GOT3 (cell line): ENCODE results near the gene CUEDC1.

ENCODE experiments used
- DNase-seq: peaks from one replicate; lab custom pipeline; 2025; ENCODE audit warnings: mixed read lengths; lab: John Stamatoyannopoulos, UW

The CUEDC1 gene

GRCh38 chr17:57957886-57958285 is 2.7 kb upstream of the CUEDC1 start:
- no peak for DNase-seq

- DNase-seq, result no peak
Measured at GRCh38 chr17:57957120-57957850, 2.1 kb upstream of the CUEDC1 start.

- no peak for DNase-seq
Measured at GRCh38 chr17:57956291-57957119, 1.3 kb upstream of the CUEDC1 start.

GRCh38 chr17:57954397-57955182 is 622 bp downstream of the CUEDC1 start:
- no peak for DNase-seq

- DNase-seq, result no peak
Measured at GRCh38 chr17:57953705-57954396, 1.4 kb downstream of the CUEDC1 start.

- no peak for DNase-seq
Measured at GRCh38 chr17:57953219-57953618, 2.0 kb downstream of the CUEDC1 start.

GRCh38 chr17:57949649-57950048 is 5.6 kb downstream of the CUEDC1 start:
- DNase-seq, result no peak

GRCh38 chr17:57948555-57949420 is 6.4 kb downstream of the CUEDC1 start:
- DNase-seq, result no peak

GRCh38 chr17:57948169-57948554 is 7.0 kb downstream of the CUEDC1 start:
- no peak for DNase-seq

GRCh38 chr17:57947369-57947768 is 7.8 kb downstream of the CUEDC1 start:
- no peak for DNase-seq

- DNase-seq, result no peak
Measured at GRCh38 chr17:57946798-57947358, 8.3 kb downstream of the CUEDC1 start.

- no peak for DNase-seq
Measured at GRCh38 chr17:57945996-57946797, 9.0 kb downstream of the CUEDC1 start.

GRCh38 chr17:57944908-57945307 is 10.3 kb downstream of the CUEDC1 start:
- DNase-seq, result no peak

GRCh38 chr17:57943645-57944044 is 11.6 kb downstream of the CUEDC1 start:
- no peak for DNase-seq

GRCh38 chr17:57943140-57943539 is 12.1 kb downstream of the CUEDC1 start:
- DNase-seq, result no peak

- no peak for DNase-seq
Measured at GRCh38 chr17:57941384-57942370, 13.5 kb downstream of the CUEDC1 start.

- no peak for DNase-seq
Measured at GRCh38 chr17:57940653-57941329, 14.4 kb downstream of the CUEDC1 start.

GRCh38 chr17:57940231-57940630 is 15.0 kb downstream of the CUEDC1 start:
- DNase-seq, result no peak
